GM21390 (cell line): Measurements from ENCODE around the gene LACC1.

Source experiments
- ATAC-seq: cut with Tn5 transposase; IDR thresholded peaks from one replicate; pipeline ENCODE4 v1.9.1; 2021; ENCODE audit not compliant: unreplicated experiment

LACC1 gene

DNA sequence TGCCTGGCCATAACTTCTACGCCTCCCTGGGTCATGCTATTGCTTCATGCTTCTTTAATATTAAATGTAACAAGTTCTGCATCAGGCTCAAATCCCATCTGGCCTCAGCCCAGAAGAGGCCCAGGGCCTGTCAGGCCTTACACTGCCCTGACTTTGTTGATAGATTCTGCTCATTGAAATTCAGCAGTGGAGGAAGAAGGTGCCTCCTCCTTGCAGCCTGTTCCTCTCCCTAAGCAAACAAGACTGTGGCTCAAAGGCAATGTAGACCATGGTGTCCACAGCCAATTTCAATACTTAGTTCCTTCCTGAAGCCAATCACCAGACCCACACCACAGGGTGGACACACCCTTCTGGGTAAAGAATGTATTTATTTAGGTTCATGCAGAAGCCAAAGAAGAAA is 59.4 kb downstream of the LACC1 start:
- ATAC-seq: no peak

DNA sequence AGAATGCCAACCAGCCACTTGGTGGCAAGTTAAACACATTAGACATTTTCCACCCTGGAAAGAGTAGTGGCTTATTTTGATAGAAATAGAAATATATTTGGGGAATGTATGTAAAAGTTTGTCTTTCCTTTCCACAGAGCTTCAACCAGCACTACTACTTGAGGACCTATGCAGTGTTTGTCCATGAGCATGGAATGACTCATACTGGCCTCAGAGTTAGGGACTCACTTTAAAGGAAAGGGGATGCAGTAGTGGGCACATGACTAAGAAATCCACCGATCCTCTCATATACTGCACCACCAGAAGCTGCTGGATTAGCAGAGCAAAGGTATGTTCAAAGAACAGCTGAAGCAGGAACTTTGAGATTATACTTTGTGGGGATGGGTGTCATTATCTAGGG is 62.6 kb downstream of the LACC1 start:
- no peak for ATAC-seq
